Hepatocyte (in vitro differentiated cells): ENCODE data around the gene SLU7. TPM values are rescaled to one million over a fixed set of nuclear protein-coding genes. Genes with fewer than 3 reads are reported as not detected.

Experiments
- DNase-seq: peaks from one replicate; pipeline ENCODE4 v3.0.0-alpha.2; 2016; ENCODE audit warnings: low spot score
- H2AFZ ChIP-seq: fragments of 200-600 bp; sonication (generic); 2 replicates; pipeline ENCODE4 v1.6.0; 2016; ENCODE audit warnings: antibody characterized with exemption, mild to moderate bottlenecking
- H3K27ac ChIP-seq: fragments of 200-600 bp; sonication (generic); 2 replicates; pipeline ENCODE4 v1.5.1; 2016; ENCODE audit warnings: mild to moderate bottlenecking
- H3K27me3 ChIP-seq: fragments of 200-600 bp; sonication (generic); 2 replicates; pipeline ENCODE4 v1.6.1; 2016
- H3K36me3 ChIP-seq: fragments of 200-600 bp; sonication (generic); replicated peaks from 2 replicates; pipeline ENCODE4 v1.5.1; 2016; ENCODE audit warnings: low read depth; ENCODE audit not compliant: insufficient read depth
- H3K4me1 ChIP-seq: fragments of 200-600 bp; sonication (generic); 2 replicates; pipeline ENCODE4 v1.5.1; 2016; ENCODE audit warnings: mild to moderate bottlenecking, moderate library complexity; ENCODE audit not compliant: insufficient read depth
- H3K4me2 ChIP-seq: fragments of 200-600 bp; sonication (generic); 2 replicates; pipeline ENCODE4 v1.6.0; 2016
- H3K4me3 ChIP-seq: fragments of 200-600 bp; sonication (generic); 2 replicates; pipeline ENCODE4 v1.5.1; 2016; ENCODE audit warnings: mild to moderate bottlenecking
- H3K79me2 ChIP-seq: fragments of 200-600 bp; sonication (generic); 2 replicates; pipeline ENCODE4 v1.6.0; 2017; ENCODE audit warnings: mild to moderate bottlenecking
- H3K9me2 ChIP-seq: fragments of 200-600 bp; sonication (generic); replicated peaks from 2 replicates; pipeline ENCODE4 v1.6.0; 2017; ENCODE audit warnings: mild to moderate bottlenecking; ENCODE audit not compliant: insufficient read depth
- H3K9me3 ChIP-seq: fragments of 200-600 bp; sonication (generic); 2 replicates; pipeline ENCODE4 v1.5.1; 2016; ENCODE audit warnings: low read depth, mild to moderate bottlenecking
- H4K20me1 ChIP-seq: fragments of 200-600 bp; sonication (generic); 2 replicates; pipeline ENCODE4 v1.6.0; 2016; ENCODE audit warnings: mild to moderate bottlenecking; ENCODE audit not compliant: insufficient read depth, poor library complexity, severe bottlenecking
- CTCF ChIP-seq: fragments of 200-600 bp; sonication (generic); IDR thresholded peaks from 2 replicates; pipeline ENCODE4 v1.5.1; 2016; ENCODE audit warnings: antibody characterized with exemption, mild to moderate bottlenecking; ENCODE audit not compliant: poor library complexity
- EZH2 ChIP-seq: fragments of 200-600 bp; sonication (generic); IDR thresholded peaks from 2 replicates; pipeline ENCODE4 v1.6.1; 2016; ENCODE audit warnings: antibody characterized with exemption, mild to moderate bottlenecking, borderline replicate concordance
- EZH2phosphoT487 ChIP-seq: fragments of 200-600 bp; sonication (generic); IDR thresholded peaks from one replicate; pipeline ENCODE4 v1.6.1; 2018; ENCODE audit warnings: antibody characterized with exemption, mild to moderate bottlenecking, low read depth, moderate library complexity; ENCODE audit not compliant: unreplicated experiment, severe bottlenecking
- WGBS: methylation state at CpG from one replicate; pipeline ENCODE4 v1.1.6; 2016; ENCODE audit warnings: low lambda C conversion rate; ENCODE audit errors: missing lambda C conversion rate; 5-methylcytosine and 5-hydroxymethylcytosine counted together
- polyA plus RNA-seq: library from polyadenylated mRNA; unstranded; fragments of >200 nt; fragmentation: Nextera tagmentation; extraction: Ambion mirVana; gene quantifications from 2 replicates; pipeline ENCODE4 v1.2.1, GENCODE V29; 2016
- total RNA-seq: library from RNA; depleted of rRNA; stranded (reverse); fragments of >200 nt; gene quantifications from 2 replicates; pipeline ENCODE4 v1.2.3, GENCODE V29; 2014

Gene SLU7
- total and polyA plus RNA-seq, 2 experiments from 2014 or later, result 45.0 to 62.5 TPM

- Histone ChIP-seq H3K79me2 (no peaks in the 10 kb centered on the region), H2AFZ (no peak overlapping the region), H3K9me3 (no peaks in the 10 kb centered on the region), H3K4me3 (no peak overlapping the region), H4K20me1 (no peaks in the 10 kb centered on the region), H3K27me3 (no peaks in the 10 kb centered on the region), H3K36me3 (no peaks in the 10 kb centered on the region), H3K4me1 (no peaks in the 10 kb centered on the region), H3K27ac (no peak overlapping the region), H3K9me2 (no peaks in the 10 kb centered on the region), H3K4me2 (no peak overlapping the region)
- no peak for TF ChIP-seq EZH2
- no peak for TF ChIP-seq CTCF
- no peak for TF ChIP-seq EZH2phosphoT487
- 83% methylated on average over 3 of the region's 3 CpGs for WGBS
- DNase-seq, result no peak
Measured at GRCh38 chr5:160449458-160449857, 30.6 kb upstream of the SLU7 start.

GRCh38 chr5:160448886-160449285 is 30.0 kb upstream of the SLU7 start:
- Histone ChIP-seq H3K79me2 (no peaks in the 10 kb centered on the region), H2AFZ (no peak overlapping the region), H3K4me1 (no peaks in the 10 kb centered on the region), H3K27ac (no peak overlapping the region), H3K9me2 (no peaks in the 10 kb centered on the region), H3K36me3 (no peaks in the 10 kb centered on the region), H3K27me3 (no peaks in the 10 kb centered on the region), H3K4me2 (no peak overlapping the region), H3K9me3 (no peaks in the 10 kb centered on the region), H4K20me1 (no peaks in the 10 kb centered on the region), H3K4me3 (no peak overlapping the region)
- DNase-seq, result no peak
- TF ChIP-seq EZH2phosphoT487 (no peak), EZH2 (no peak), CTCF (no peak)
- 95% methylated on average over 1 of the region's 1 CpG for WGBS

- H3K27me3 ChIP-seq, result no peaks in the 10 kb centered on the region
- no peak overlapping the region for H2AFZ ChIP-seq
- no peak overlapping the region for H3K4me3 ChIP-seq
- TF ChIP-seq EZH2phosphoT487 (no peak), CTCF (no peak), EZH2 (no peak)
- no peaks in the 10 kb centered on the region for H3K79me2 ChIP-seq
- H4K20me1 ChIP-seq, result no peaks in the 10 kb centered on the region
- no peak overlapping the region for H3K4me2 ChIP-seq
- DNase-seq, result no peak
- no peaks in the 10 kb centered on the region for H3K36me3 ChIP-seq
- no peak overlapping the region for H3K27ac ChIP-seq
- no peaks in the 10 kb centered on the region for H3K9me2 ChIP-seq
- H3K9me3 ChIP-seq, result no peaks in the 10 kb centered on the region
- no peaks in the 10 kb centered on the region for H3K4me1 ChIP-seq
Measured at GRCh38 chr5:160445751-160446150, 26.9 kb upstream of the SLU7 start.

- 85% methylated on average over 1 of the region's 1 CpG for WGBS
- no peaks in the 10 kb centered on the region for H3K4me1 ChIP-seq
- H3K4me3 ChIP-seq, result no peak overlapping the region
- no peaks in the 10 kb centered on the region for H3K79me2 ChIP-seq
- TF ChIP-seq EZH2phosphoT487 (no peak), CTCF (no peak), EZH2 (no peak)
- no peaks in the 10 kb centered on the region for H3K9me2 ChIP-seq
- no peak overlapping the region for H3K4me2 ChIP-seq
- no peaks in the 10 kb centered on the region for H3K27me3 ChIP-seq
- H4K20me1 ChIP-seq, result no peaks in the 10 kb centered on the region
- no peak overlapping the region for H3K27ac ChIP-seq
- no peak for DNase-seq
- H3K9me3 ChIP-seq, result no peaks in the 10 kb centered on the region
- no peaks in the 10 kb centered on the region for H3K36me3 ChIP-seq
- H2AFZ ChIP-seq, result no peak overlapping the region
Measured at GRCh38 chr5:160445132-160445531, 26.3 kb upstream of the SLU7 start.
